Measurements from ENCODE around the gene L3HYPDH. TPM values are rescaled to one million over a fixed set of nuclear protein-coding genes. Genes with fewer than 3 reads are reported as not detected.

L3HYPDH gene
- total RNA-seq, 1 donor from 2014 or later = 18.2 TPM

DNA sequence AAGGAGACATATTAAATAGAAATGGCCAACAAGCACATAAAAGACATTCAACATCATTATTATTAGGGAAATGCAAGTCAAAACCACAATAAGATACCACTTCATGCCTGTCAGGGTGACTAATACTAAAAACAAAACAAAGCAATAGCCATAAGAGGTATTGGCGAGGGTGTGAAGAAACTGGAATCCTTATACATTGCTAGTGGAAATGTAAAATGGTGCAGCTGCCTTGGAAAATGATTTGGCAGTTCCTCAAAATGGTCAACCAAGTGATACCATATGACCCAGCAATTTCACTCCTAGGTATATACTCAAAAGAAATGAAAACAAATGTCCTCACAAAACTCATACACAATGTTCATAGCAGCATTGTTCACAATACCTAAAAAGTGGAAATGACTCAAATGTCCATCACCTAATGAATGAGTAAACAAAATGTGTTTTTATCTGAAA lies 46.0 kb downstream of the L3HYPDH start:
- no peaks in the 10 kb centered on the region for H3K9me3 Mint-ChIP-seq
- H3K4me1 Mint-ChIP-seq (ENCODE audit: unreplicated experiment) = peaks cover 5% of the 10 kb centered on the region
- H3K4me3 Mint-ChIP-seq = no peak overlapping the region
- no peak overlapping the region for H3K27ac Mint-ChIP-seq
- no peak for DNase-seq (ENCODE audit: extremely low spot score, unreplicated experiment)
- no peaks in the 10 kb centered on the region for H3K36me3 Mint-ChIP-seq
- peaks cover 2% of the 10 kb centered on the region for H3K27me3 Mint-ChIP-seq
- TF ChIP-seq CTCF (conservative IDR thresholded peaks at IDR 0.05) = no peak

- Mint-ChIP-seq H3K27ac (no peak overlapping the region), H3K36me3 (peaks cover 3% of the 10 kb centered on the region), H3K27me3 (no peaks in the 10 kb centered on the region), H3K4me3 (no peak overlapping the region), H3K4me1 (ENCODE audit: unreplicated experiment) (peaks cover 5% of the 10 kb centered on the region), H3K9me3 (no peaks in the 10 kb centered on the region)
- TF ChIP-seq CTCF (conservative IDR thresholded peaks at IDR 0.05) = no peak
- no peak for DNase-seq (ENCODE audit: extremely low spot score, unreplicated experiment)
Observed at GRCh38 chr14:59435987-59436386, 48.2 kb downstream of the L3HYPDH start.

- no peaks in the 10 kb centered on the region for H3K9me3 Mint-ChIP-seq
- no peak for DNase-seq (ENCODE audit: extremely low spot score, unreplicated experiment)
- peaks cover 3% of the 10 kb centered on the region for H3K36me3 Mint-ChIP-seq
- H3K4me3 Mint-ChIP-seq = no peak overlapping the region
- no peak overlapping the region for H3K27ac Mint-ChIP-seq
- no peak for TF ChIP-seq CTCF (conservative IDR thresholded peaks at IDR 0.05)
- H3K4me1 Mint-ChIP-seq (ENCODE audit: unreplicated experiment) = peaks cover 5% of the 10 kb centered on the region
- H3K27me3 Mint-ChIP-seq = no peaks in the 10 kb centered on the region
Observed at GRCh38 chr14:59435101-59435500, 49.1 kb downstream of the L3HYPDH start.

- H3K4me3 Mint-ChIP-seq = no peak overlapping the region
- peaks cover 28% of the 10 kb centered on the region for H3K4me1 Mint-ChIP-seq (ENCODE audit: unreplicated experiment)
- no peak overlapping the region for H3K27ac Mint-ChIP-seq
- TF ChIP-seq CTCF (conservative IDR thresholded peaks at IDR 0.05) = no peak
- no peak for DNase-seq (ENCODE audit: extremely low spot score, unreplicated experiment)
- no peaks in the 10 kb centered on the region for H3K9me3 Mint-ChIP-seq
- H3K27me3 Mint-ChIP-seq = peaks cover 13% of the 10 kb centered on the region
- peaks cover 3% of the 10 kb centered on the region for H3K36me3 Mint-ChIP-seq
Observed at GRCh38 chr14:59429790-59430189, 54.4 kb downstream of the L3HYPDH start.

GRCh38 chr14:59428581-59429012 lies 55.6 kb downstream of the L3HYPDH start:
- Mint-ChIP-seq H3K4me3 (no peak overlapping the region), H3K36me3 (peaks cover 3% of the 10 kb centered on the region), H3K27ac (no peak overlapping the region), H3K9me3 (no peaks in the 10 kb centered on the region), H3K4me1 (ENCODE audit: unreplicated experiment) (peaks cover 30% of the 10 kb centered on the region), H3K27me3 (peaks cover 16% of the 10 kb centered on the region)
- no peak for TF ChIP-seq CTCF (conservative IDR thresholded peaks at IDR 0.05)
- DNase-seq (ENCODE audit: extremely low spot score, unreplicated experiment) = no peak
